Heart left ventricle (tissue), 16 donors: ENCODE data around the gene SCN1A. TPM values are rescaled to one million over a fixed set of nuclear protein-coding genes. Genes with fewer than 3 reads are reported as not detected.
"Not testable (repeated sequence)": the region's sequence is repeated elsewhere in the genome, so short reads cannot be mapped to it uniquely, and the experiment has no call there.

ENCODE experiments used
- ATAC-seq, 4 donors: fragments of 200-7000 bp; cut with Tn5 transposase; one replicate each; pipeline ENCODE4 v1.9.1; 2020 to 2022; ENCODE audit warnings: moderate library complexity in 4 of 4, mild to moderate bottlenecking in 3 of 4, moderate number of reproducible peaks in 1 of 4
- DNase-seq, 5 donors: peaks; one replicate each; pipeline ENCODE4 v3.0.0-alpha.2; 2020
- H3K27ac ChIP-seq, 12 donors: fragments of 200-600 bp; sonication (generic) in 4 of 12; one replicate each; pipeline versions ENCODE4 v1.5.0 to v1.8.0; 2016 to 2022; ENCODE audit warnings: mild to moderate bottlenecking in 2 of 12
- H3K27me3 ChIP-seq, 9 donors: fragments of 200-600 bp; sonication (generic) in 2 of 9; one replicate each; pipeline versions ENCODE4 v1.5.1 to v1.8.0; 2016 to 2022; ENCODE audit warnings: mild to moderate bottlenecking in 3 of 9
- H3K36me3 ChIP-seq, 9 donors: fragments of 200-600 bp; sonication (generic) in 2 of 9; one replicate each; pipeline versions ENCODE4 v1.5.0 to v1.8.0; 2018 to 2022; ENCODE audit warnings: mild to moderate bottlenecking in 2 of 9
- H3K4me1 ChIP-seq, 12 donors: fragments of 200-600 bp; sonication (generic) in 4 of 12; one replicate each; pipeline versions ENCODE4 v1.5.0 to v1.8.0; 2016 to 2022; ENCODE audit warnings: mild to moderate bottlenecking in 3 of 12
- H3K4me3 ChIP-seq, 12 donors: fragments of 200-600 bp; sonication (generic) in 4 of 12; one replicate each; pipeline versions ENCODE4 v1.5.0 to v1.8.0; 2017 to 2022; ENCODE audit warnings: mild to moderate bottlenecking in 9 of 12, moderate library complexity in 4 of 12
- H3K9me3 ChIP-seq, 12 donors: fragments of 200-600 bp; sonication (generic) in 4 of 12; one replicate each; pipeline versions ENCODE4 v1.5.0 to v1.8.0; 2016 to 2022; ENCODE audit warnings: mild to moderate bottlenecking in 1 of 12
- POLR2A ChIP-seq, 2 donors: fragments of 450-650 bp; IDR thresholded peaks; one replicate each; pipeline ENCODE4 v1.6.1; 2017; ENCODE audit warnings: antibody characterized with exemption in 2 of 2, mild to moderate bottlenecking in 2 of 2, moderate library complexity in 2 of 2
- WGBS, 4 donors: extraction: QIAGEN DNeasy Blood & Tissue Kit in 2 of 4; methylation state at CpG; one replicate each; pipeline versions ENCODE4 v1.1.5 to v1.1.7; 2013 to 2018; 5-methylcytosine and 5-hydroxymethylcytosine counted together
- intact Hi-C, 10 donors: fragments of 100-400 bp; cut with DNase I; formaldehyde crosslinking; loops; one replicate each; pipeline versions ENCODE4 v1.11.1 to v1.14.2; 2022
- polyA plus RNA-seq, 2 donors: library from polyadenylated mRNA; stranded (reverse); fragments of 200-250 nt; gene quantifications; one replicate each; pipeline ENCODE4 v1.2.3, GENCODE V29; 2013
- total RNA-seq, 9 donors: library from RNA; depleted of rRNA in 2 of 9; stranded (reverse); fragments of >200 nt in 2 of 9; fragmentation: NEBNext Ultra II Directional in 3 of 9; extraction: Animal tissue kit (Norgen Biotek cat#: 25700) in 3 of 9; gene quantifications; one replicate each; pipeline versions ENCODE4 v1.1.0 to v1.2.4, GENCODE V29; 2016 to 2023
- TF ChIP-seq, protein P1 (sequence below), 12 donors: fragments of 200-600 bp; sonication (generic) in 4 of 12; IDR thresholded peaks; one replicate each; pipeline versions ENCODE4 v1.5.0 to v1.8.0; 2018 to 2022; ENCODE audit warnings: antibody characterized with exemption in 12 of 12, mild to moderate bottlenecking in 5 of 12
- donor health status: ischemic (EF 13 %, LVEDD 7.1; RV severe dilation, severe dysfunction).
- donor health status: healthy with polysubstance abuse.
- donor health status: DM: no; HTN: yes; CAD: no.
- donor health status: DM: no; HTN: no; CAD: no.
- donor health status: ischemic (EF 25% LVEDD 6.9; RV normal size, moderate dysfunction).
- donor health status: ischemic (EF 25% LVEDD 5.7; RV mildly dilated, moderate dysfunction).
- donor health status: healthy.
- donor health status: DM: yes; HTN: yes; CAD: no.
- donor health status: ischemic (EF 35%, LVEDD 5.7; RV mildly dilated, moderate dysfunction).
- donor health status: nonischemic (EF 11% LVEDD 7.7; RV severe dilation, severe dysfunction).
- donor health status: DM: yes; HTN: yes; CAD: no.
- donor health status: PGD.
- donor health status: ischemic (EF 29% LVEDD 5.4; RV normal size, mild dysfunction).
- donor health status: nonischemic (EF 23%, LVEDD 6.1; RV moderate dilation, normal function).

SCN1A gene
- total and polyA plus RNA-seq, 11 donors: 0.05 to 1.3 (median 0.32) TPM; not detected in 3

DNA sequence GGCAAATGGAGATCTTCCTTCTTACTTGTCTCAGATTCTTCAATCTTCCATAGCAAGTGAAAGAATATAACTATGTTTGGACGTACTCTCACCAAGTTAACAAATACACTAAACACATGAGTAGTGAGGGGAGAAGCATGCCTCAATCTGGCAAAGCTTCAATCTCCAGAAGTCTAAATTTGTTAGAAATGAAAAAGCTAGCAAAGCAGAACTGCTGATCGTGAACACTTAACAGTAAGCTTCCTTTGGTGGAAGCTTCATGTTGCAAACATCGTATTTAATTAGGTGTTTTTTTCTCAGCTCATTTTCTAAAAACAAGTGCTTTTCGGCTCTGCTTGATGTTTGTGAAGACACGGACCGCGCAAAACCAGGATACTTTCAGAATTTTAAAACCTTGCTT, 12.7 kb upstream of the SCN1A start:
- Histone ChIP-seq H3K9me3 (no peaks in the 10 kb centered on the region), H3K27me3 (peaks cover 0 to 4% (median 0%) of the 10 kb centered on the region in 9 donors), H3K36me3 (no peaks in the 10 kb centered on the region), H3K4me3 (no peak overlapping the region), H3K27ac (no peak overlapping the region), H3K4me1 (no peaks in the 10 kb centered on the region)
- ATAC-seq: no peak
- 54 to 75% (median 57%) methylated on average over 7 of the region's 7 CpGs for WGBS, 4 donors
- intact Hi-C loops: no loop called here
- DNase-seq: no peak
- TF ChIP-seq POLR2A (IDR thresholded peaks at IDR 0.05): no peak
- TF ChIP-seq, protein P1, sequence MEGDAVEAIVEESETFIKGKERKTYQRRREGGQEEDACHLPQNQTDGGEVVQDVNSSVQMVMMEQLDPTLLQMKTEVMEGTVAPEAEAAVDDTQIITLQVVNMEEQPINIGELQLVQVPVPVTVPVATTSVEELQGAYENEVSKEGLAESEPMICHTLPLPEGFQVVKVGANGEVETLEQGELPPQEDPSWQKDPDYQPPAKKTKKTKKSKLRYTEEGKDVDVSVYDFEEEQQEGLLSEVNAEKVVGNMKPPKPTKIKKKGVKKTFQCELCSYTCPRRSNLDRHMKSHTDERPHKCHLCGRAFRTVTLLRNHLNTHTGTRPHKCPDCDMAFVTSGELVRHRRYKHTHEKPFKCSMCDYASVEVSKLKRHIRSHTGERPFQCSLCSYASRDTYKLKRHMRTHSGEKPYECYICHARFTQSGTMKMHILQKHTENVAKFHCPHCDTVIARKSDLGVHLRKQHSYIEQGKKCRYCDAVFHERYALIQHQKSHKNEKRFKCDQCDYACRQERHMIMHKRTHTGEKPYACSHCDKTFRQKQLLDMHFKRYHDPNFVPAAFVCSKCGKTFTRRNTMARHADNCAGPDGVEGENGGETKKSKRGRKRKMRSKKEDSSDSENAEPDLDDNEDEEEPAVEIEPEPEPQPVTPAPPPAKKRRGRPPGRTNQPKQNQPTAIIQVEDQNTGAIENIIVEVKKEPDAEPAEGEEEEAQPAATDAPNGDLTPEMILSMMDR (IDR thresholded peaks at IDR 0.05): no peak

DNA sequence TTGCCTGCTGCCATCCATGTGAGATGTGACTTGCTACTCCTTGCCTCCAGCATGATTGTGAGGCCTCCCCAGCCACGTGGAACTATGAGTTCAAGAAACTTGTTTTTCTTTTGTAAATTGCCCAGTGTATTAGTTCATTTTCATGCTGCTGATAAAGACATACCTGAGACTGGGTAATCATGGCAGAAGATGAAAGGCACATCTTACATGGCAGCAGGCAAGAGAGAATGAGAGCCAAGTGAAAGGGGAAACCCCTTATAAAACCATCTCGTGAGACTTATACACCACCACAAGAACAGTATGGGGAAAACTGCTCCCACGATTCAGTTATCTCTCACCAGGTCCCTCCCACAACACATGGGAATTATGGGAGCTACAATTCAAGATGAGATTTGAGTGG, 11.7 kb upstream of the SCN1A start:
- WGBS, 4 donors: 38 to 52% (median 50%) methylated on average over 3 of the region's 3 CpGs
- H3K27ac ChIP-seq, ATAC-seq, DNase-seq, H3K4me1 ChIP-seq, H3K9me3 ChIP-seq, H3K27me3 ChIP-seq, H3K4me3 ChIP-seq, H3K36me3 ChIP-seq, intact Hi-C loops: not testable (repeated sequence)

GRCh38 chr2:166138667-166139066, 10.8 kb upstream of the SCN1A start:
- Histone ChIP-seq H3K27me3 (peaks cover 0 to 4% (median 0%) of the 10 kb centered on the region in 9 donors), H3K4me1 (no peaks in the 10 kb centered on the region), H3K36me3 (no peaks in the 10 kb centered on the region), H3K27ac (no peak overlapping the region), H3K4me3 (no peak overlapping the region), H3K9me3 (no peaks in the 10 kb centered on the region)
- no peak for TF ChIP-seq POLR2A (IDR thresholded peaks at IDR 0.05)
- TF ChIP-seq, protein P1 (IDR thresholded peaks at IDR 0.05): no peak
- WGBS, 4 donors: 91 to 100% (median 96%) methylated on average over 1 of the region's 1 CpG
- DNase-seq: no peak
- intact Hi-C loops: no loop called here
- no peak for ATAC-seq

GRCh38 chr2:166138144-166138543, 10.3 kb upstream of the SCN1A start:
- no peaks in the 10 kb centered on the region for H3K9me3 ChIP-seq
- no peak overlapping the region for H3K27ac ChIP-seq
- no peaks in the 10 kb centered on the region for H3K4me1 ChIP-seq
- no peak for TF ChIP-seq POLR2A (IDR thresholded peaks at IDR 0.05)
- TF ChIP-seq, protein P1 (IDR thresholded peaks at IDR 0.05): no peak
- intact Hi-C loops: no loop called here
- H3K27me3 ChIP-seq: peaks cover 0 to 9% (median 0%) of the 10 kb centered on the region in 9 donors
- H3K36me3 ChIP-seq: no peaks in the 10 kb centered on the region
- ATAC-seq (no peak), DNase-seq (no peak)
- H3K4me3 ChIP-seq: no peak overlapping the region
- WGBS, 4 donors: 40 to 100% (median 92%) methylated on average over 1 to 2 of the region's 2 CpGs

DNA sequence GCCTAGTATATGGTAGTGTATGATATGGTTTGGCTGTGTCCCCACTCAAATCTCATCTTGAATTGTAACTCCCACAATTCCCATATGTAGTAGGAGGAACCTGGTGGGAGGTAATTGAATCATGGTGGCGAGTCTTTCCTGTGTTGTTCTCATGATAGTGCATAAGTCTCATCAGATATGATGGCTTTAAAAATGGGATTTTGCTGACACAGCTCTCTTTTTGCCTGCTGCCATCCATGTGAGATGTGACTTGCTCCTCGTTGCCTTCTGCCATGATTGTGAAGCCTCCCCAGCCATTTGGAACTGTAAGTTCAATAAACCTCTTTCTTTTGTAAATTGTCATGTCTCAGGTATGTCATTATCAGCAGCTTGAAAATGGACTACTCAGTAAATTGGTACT, 9.5 kb upstream of the SCN1A start:
- no peak for DNase-seq
- no peak overlapping the region for H3K27ac ChIP-seq
- no peak overlapping the region for H3K4me3 ChIP-seq
- WGBS, 4 donors: 68 to 79% (median 74%) methylated on average over 2 of the region's 2 CpGs
- H3K4me1 ChIP-seq: no peaks in the 10 kb centered on the region
- H3K36me3 ChIP-seq: no peaks in the 10 kb centered on the region
- peaks cover 0 to 14% (median 0%) of the 10 kb centered on the region in 9 donors for H3K27me3 ChIP-seq
- TF ChIP-seq, protein P1 (IDR thresholded peaks at IDR 0.05): no peak
- TF ChIP-seq POLR2A (IDR thresholded peaks at IDR 0.05): no peak
- ATAC-seq: no peak
- intact Hi-C loops: no loop called here
- H3K9me3 ChIP-seq: no peaks in the 10 kb centered on the region
